GM19043 (cell line): ENCODE data around the gene SELE.
"Not testable (repeated sequence)": the region's sequence is repeated elsewhere in the genome, so short reads cannot be mapped to it uniquely, and the experiment has no call there.

Experiments used
- ATAC-seq: cut with Tn5 transposase; IDR thresholded peaks from one replicate; pipeline ENCODE4 v1.9.1; 2021; ENCODE audit warnings: low read depth; ENCODE audit not compliant: unreplicated experiment

SELE gene

DNA sequence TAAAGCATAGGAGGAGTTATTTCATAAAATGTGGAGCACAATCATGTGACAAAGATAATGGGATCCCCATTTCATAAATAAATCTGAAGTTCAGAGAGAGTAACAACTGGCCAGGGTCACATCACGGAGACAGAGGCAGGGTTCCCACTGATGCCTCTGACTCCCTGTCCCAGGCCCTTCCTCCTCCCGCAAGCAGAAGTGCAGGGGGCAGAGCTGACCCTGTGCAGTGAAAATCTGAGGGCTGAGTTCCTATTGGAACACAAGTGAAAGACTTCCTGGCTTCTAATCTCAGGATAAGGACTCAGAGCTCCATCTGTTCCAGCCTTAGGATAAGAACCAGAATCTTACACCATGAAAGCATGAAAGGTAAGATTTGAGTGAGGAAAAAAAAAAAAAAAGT, 44.5 kb downstream of the SELE start:
- no peak for ATAC-seq

DNA sequence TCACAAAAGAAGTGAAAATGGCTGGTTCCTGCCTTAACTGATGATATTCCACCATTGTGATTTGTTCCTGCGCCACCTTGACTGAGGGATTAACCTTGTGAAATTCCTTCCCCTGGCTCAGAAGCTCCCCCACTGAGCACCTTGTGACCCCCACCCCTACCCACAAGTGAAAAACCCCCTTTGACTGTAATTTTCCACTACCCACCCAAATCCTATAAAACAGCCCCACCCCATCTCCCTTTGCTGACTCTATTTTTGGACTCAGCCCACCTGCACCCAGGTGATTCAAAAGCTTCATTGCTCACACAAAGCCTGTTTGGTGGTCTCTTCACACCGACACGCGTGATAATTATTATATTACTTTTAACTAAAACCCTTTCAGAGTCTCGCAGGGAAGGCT, 45.5 kb downstream of the SELE start:
- ATAC-seq = not testable (repeated sequence)

DNA sequence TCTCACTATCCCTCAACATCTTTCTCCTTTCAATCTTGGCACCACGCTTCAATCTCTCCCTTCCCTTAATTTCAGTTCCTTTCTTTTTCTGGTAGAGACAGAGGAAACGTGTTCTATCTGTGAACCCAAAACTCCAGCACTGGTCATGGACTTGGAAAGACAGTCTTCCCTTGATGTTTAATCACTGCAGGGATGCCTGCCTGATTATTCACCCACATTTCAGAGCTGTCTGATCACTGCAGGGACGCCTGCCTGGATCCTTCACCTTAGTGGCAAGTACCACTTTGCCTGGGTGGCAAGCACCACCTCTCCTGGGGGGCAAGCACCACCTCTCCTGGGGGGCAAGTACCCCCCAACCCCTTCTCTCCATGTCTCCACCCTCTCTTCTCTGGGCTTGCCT, 50.2 kb downstream of the SELE start:
- no peak for ATAC-seq

DNA sequence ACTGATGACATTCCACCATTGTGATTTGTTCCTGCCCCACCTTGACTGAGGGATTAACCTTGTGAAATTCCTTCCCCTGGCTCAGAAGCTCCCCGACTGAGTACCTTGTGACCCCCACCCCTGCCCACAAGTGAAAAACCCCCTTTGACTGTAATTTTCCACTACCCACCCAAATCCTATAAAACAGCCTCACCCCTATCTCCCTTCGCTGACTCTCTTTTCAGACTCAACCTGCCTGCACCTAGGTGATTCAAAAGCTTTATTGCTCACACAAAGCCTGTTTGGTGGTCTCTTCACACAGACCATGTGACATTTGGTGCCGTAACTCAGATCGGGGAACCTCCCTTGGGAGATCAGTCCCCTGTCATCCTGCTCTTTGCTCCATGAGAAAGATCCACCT, 50.7 kb downstream of the SELE start:
- not testable (repeated sequence) for ATAC-seq

GRCh38 chr1:169682071-169682470, 51.8 kb downstream of the SELE start:
- no peak for ATAC-seq

GRCh38 chr1:169681140-169681539, 52.7 kb downstream of the SELE start:
- peak; percentile 20 for ATAC-seq

DNA sequence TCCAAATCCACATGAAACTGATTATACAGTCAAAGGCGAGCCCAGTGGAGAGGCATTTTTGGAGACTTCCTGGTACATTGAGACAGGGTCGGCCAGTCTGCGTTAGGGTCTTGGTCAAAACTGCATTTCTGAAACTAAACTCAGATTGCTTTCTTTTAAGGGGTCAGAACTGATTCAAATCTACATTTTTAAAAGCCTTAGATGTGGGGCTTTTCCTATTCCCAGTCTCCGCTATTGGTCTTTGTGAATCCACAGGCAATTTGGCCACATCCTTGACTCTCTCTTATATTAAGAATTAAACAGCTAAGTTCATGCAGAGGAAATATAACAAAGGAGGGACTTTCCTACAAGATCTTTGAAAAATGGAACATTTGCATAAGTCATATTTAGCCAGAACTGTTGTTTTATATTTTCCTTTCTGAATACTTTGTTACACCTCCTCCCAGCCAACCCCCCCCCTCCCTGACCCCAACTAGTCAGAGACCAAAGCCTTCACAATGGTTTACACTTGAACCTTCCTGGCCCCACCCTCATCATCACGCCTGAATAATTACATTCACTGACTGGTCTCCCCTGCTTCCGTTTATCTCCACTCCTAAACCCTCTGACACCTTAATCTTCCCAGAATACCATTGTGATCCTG, 53.4 kb downstream of the SELE start:
- ATAC-seq = peak; percentile 53

DNA sequence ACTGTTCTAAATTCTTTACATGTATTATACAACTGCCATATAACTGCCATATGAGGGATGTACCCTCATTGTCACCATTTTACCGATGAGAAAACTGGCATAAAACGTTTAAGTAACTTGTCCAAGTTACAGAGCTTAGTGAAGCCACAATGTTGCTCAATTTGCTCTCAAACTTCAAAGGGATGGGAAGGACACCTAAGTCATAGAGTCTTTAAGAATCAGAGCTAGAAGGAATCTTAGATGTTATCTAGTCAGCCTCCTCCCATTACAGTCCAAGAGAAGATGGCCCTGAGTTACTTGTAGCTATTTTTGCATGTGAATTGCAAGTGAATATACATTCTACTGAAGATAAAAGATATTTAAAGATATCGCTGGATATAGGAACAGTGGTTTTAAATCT, 54.2 kb downstream of the SELE start:
- ATAC-seq = no peak

- no peak for ATAC-seq
These were observed 57.9 kb downstream of the SELE start for GRCh38 chr1:169676001-169676400.
